ENCODE data around the gene ASB3.

ASB3 gene

GRCh38 chr2:53629001-53629400, 157.8 kb downstream of the ASB3 start:
- TF ChIP-seq CTCF (IDR thresholded peaks at IDR 0.05; ENCODE audit: low read depth, low read length) = no peak
- no peak overlapping the region for H3K4me3 ChIP-seq (ENCODE audit: low read depth, low read length)

- no peak for TF ChIP-seq CTCF (IDR thresholded peaks at IDR 0.05; ENCODE audit: low read depth, low read length)
- no peak overlapping the region for H3K4me3 ChIP-seq (ENCODE audit: low read depth, low read length)
These were observed 164.6 kb downstream of the ASB3 start for GRCh38 chr2:53622141-53622540.

GRCh38 chr2:53620981-53621380, 165.8 kb downstream of the ASB3 start:
- no peak for TF ChIP-seq CTCF (IDR thresholded peaks at IDR 0.05; ENCODE audit: low read depth, low read length)
- no peak overlapping the region for H3K4me3 ChIP-seq (ENCODE audit: low read depth, low read length)

All from WI38 (cell line).